ENCODE measurements around the gene SLC7A8. TPM values are rescaled to one million over a fixed set of nuclear protein-coding genes. Genes with fewer than 3 reads are reported as not detected.

Gene SLC7A8
- total and polyA plus RNA-seq, 12 donors = 6.8 to 50.9 (median 26.7) TPM

DNA sequence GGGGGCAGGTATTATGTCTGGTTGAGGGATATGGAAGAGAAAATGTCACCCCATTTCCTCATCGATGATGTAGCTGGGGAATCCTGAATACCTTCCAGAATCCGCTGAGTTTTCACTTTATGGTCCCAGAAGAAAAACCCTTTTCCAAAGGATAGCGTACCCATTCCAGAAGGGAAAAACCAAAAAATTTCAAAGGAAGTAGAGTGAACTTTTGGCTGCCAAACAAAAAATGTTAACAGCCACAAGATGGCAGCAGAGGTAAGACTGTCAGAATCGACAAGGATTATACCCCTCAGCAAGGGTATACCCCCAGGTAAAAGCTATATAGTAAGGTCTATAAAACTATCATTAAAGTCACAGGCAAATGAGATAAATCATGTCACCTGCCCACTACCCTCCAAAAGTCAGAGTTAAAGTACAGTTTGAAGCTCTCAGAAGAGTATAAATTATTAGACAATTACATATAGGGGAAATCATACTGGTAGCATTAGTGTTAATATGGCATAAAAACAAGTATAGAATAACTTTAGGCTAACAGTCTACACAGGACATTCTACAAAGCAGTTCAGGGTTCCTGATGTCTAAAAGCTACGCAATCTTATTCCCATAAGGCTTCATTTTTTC is 106.6 kb downstream of the SLC7A8 start:
- Histone ChIP-seq H3K27me3 (no peaks in the 10 kb centered on the region), H3K4me3 (no peak overlapping the region), H3K9me3 (replicated peaks in 1 of 3) (no peaks in the 10 kb centered on the region), H3K4me1 (replicated peaks in 1 of 2) (peaks cover 32 to 33% of the 10 kb centered on the region in 2 donors), H3K27ac (peak overlapping the region in 2 of 5 donors; percentile 56 to 85), H3K36me3 (replicated peaks in 1 of 2) (peaks cover 0 to 93% of the 10 kb centered on the region in 2 donors)
- DNase-seq = no peak
- TF ChIP-seq POLR2A (IDR thresholded peaks at IDR 0.05) = no peak
- peak; percentile 35 to 63 (median 53) for TF ChIP-seq CTCF (IDR thresholded peaks at IDR 0.05)
- intact Hi-C loops (cut with DNase I) = no loop called here
- 52 to 59% (median 57%) methylated on average over 5 of the region's 5 CpGs for WGBS, 4 donors

Small RNA genes within 50 kb of the gene (small RNA-seq; reads per million reads assigned to genes)
- gene AL049829.1 (0 reads per million in 2 donors), gene RNU6-1138P (0 reads per million in 2 donors)

Other genes starting within 250 kb of the SLC7A8 start
- 10 to 100 TPM; 16.8 to 72.2 (median 35.4) TPM for gene HAUS4, start 226.6 kb downstream of the SLC7A8 start, total RNA-seq
- gene HAUS4, start 226.6 kb downstream of the SLC7A8 start, polyA plus RNA-seq = 10 to 100 TPM; 11.2 to 20.4 (median 20.0) TPM
- 10 to 100 TPM in 3 of 9 donors, 1 to 10 TPM in 6; 2.0 to 12.6 (median 6.2) TPM for gene AJUBA, start 201.1 kb downstream of the SLC7A8 start, total RNA-seq
- gene AJUBA, start 201.1 kb downstream of the SLC7A8 start, polyA plus RNA-seq = 1 to 10 TPM; 1.4 to 3.6 (median 2.3) TPM
- 10 to 100 TPM in 2 of 9 donors, 1 to 10 TPM in 7; 4.0 to 12.4 (median 8.0) TPM for gene C14orf93, start 173.5 kb downstream of the SLC7A8 start, total RNA-seq
- gene C14orf93, start 173.5 kb downstream of the SLC7A8 start, polyA plus RNA-seq = 10 to 100 TPM in 1 of 3 donors, 1 to 10 TPM in 2; 2.9 to 12.5 (median 7.5) TPM
- 100 to 1,000 TPM; 114 to 377 (median 140) TPM for gene PSMB5, start 148.8 kb downstream of the SLC7A8 start, total RNA-seq
- gene PSMB5, start 148.8 kb downstream of the SLC7A8 start, polyA plus RNA-seq = 100 to 1,000 TPM in 1 of 3 donors, 10 to 100 TPM in 2; 55.4 to 175 (median 75.4) TPM
- gene PSMB11, start 141.4 kb downstream of the SLC7A8 start, total RNA-seq = under 1 TPM in 1 of 9 donors, not detected in 8; 0.17 TPM
- gene PSMB11, start 141.4 kb downstream of the SLC7A8 start, polyA plus RNA-seq = not detected
- 1 to 10 TPM; 1.9 to 5.7 (median 3.4) TPM for gene CDH24, start 126.1 kb downstream of the SLC7A8 start, total RNA-seq
- 10 to 100 TPM in 2 of 3 donors, 1 to 10 TPM in 1; 1.5 to 29.3 (median 15.3) TPM for gene CDH24, start 126.1 kb downstream of the SLC7A8 start, polyA plus RNA-seq
- 100 to 1,000 TPM in 5 of 9 donors, 10 to 100 TPM in 4; 73.1 to 203 (median 129) TPM for gene ACIN1, start 88.5 kb downstream of the SLC7A8 start, total RNA-seq
- 100 to 1,000 TPM; 116 to 431 (median 258) TPM for gene ACIN1, start 88.5 kb downstream of the SLC7A8 start, polyA plus RNA-seq
- 100 to 1,000 TPM in 1 of 9 donors, 10 to 100 TPM in 8; 23.9 to 206 (median 55.4) TPM for gene C14orf119, start 88.2 kb downstream of the SLC7A8 start, total RNA-seq
- 10 to 100 TPM; 28.0 to 52.9 (median 35.1) TPM for gene C14orf119, start 88.2 kb downstream of the SLC7A8 start, polyA plus RNA-seq
- not detected for gene CIROP, start 78.7 kb downstream of the SLC7A8 start, total RNA-seq
- not detected for gene CIROP, start 78.7 kb downstream of the SLC7A8 start, polyA plus RNA-seq
- under 1 TPM in 1 of 9 donors, not detected in 8; 0.15 TPM for gene CEBPE, start 64.4 kb downstream of the SLC7A8 start, total RNA-seq
- under 1 TPM in 2 of 3 donors, not detected in 1; 0.03 to 0.40 TPM for gene CEBPE, start 64.4 kb downstream of the SLC7A8 start, polyA plus RNA-seq
- gene RNF212B, start 54.3 kb upstream of the SLC7A8 start, total RNA-seq = not detected
- gene RNF212B, start 54.3 kb upstream of the SLC7A8 start, polyA plus RNA-seq = not detected
- gene HOMEZ, start 102.5 kb upstream of the SLC7A8 start, total RNA-seq = 10 to 100 TPM in 4 of 9 donors, 1 to 10 TPM in 5; 4.7 to 14.8 (median 9.7) TPM
- 10 to 100 TPM in 1 of 3 donors, 1 to 10 TPM in 2; 4.5 to 15.0 (median 4.8) TPM for gene HOMEZ, start 102.5 kb upstream of the SLC7A8 start, polyA plus RNA-seq
- 10 to 100 TPM in 4 of 9 donors, 1 to 10 TPM in 5; 2.2 to 16.6 (median 9.5) TPM for gene PPP1R3E, start 119.2 kb upstream of the SLC7A8 start, total RNA-seq
- 10 to 100 TPM; 16.8 to 82.8 (median 29.1) TPM for gene PPP1R3E, start 119.2 kb upstream of the SLC7A8 start, polyA plus RNA-seq
- 10 to 100 TPM; 23.8 to 51.8 (median 36.6) TPM for gene BCL2L2, start 123.2 kb upstream of the SLC7A8 start, total RNA-seq
- gene BCL2L2, start 123.2 kb upstream of the SLC7A8 start, polyA plus RNA-seq = 10 to 100 TPM; 16.8 to 54.6 (median 44.6) TPM
- gene PABPN1, start 137.8 kb upstream of the SLC7A8 start, total RNA-seq = 100 to 1,000 TPM in 4 of 9 donors, 10 to 100 TPM in 5; 18.3 to 200 (median 79.3) TPM
- gene PABPN1, start 137.8 kb upstream of the SLC7A8 start, polyA plus RNA-seq = 100 to 1,000 TPM in 2 of 3 donors, 10 to 100 TPM in 1; 97.8 to 632 (median 331) TPM
- gene SLC22A17, start 169.2 kb upstream of the SLC7A8 start, total RNA-seq = 10 to 100 TPM in 8 of 9 donors, 1 to 10 TPM in 1; 8.4 to 76.1 (median 21.4) TPM
- gene SLC22A17, start 169.2 kb upstream of the SLC7A8 start, polyA plus RNA-seq = 100 to 1,000 TPM in 1 of 3 donors, 10 to 100 TPM in 2; 14.5 to 121 (median 53.9) TPM
- 10 to 100 TPM in 1 of 9 donors, 1 to 10 TPM in 8; 2.1 to 12.9 (median 3.2) TPM for gene EFS, start 181.5 kb upstream of the SLC7A8 start, total RNA-seq
- gene EFS, start 181.5 kb upstream of the SLC7A8 start, polyA plus RNA-seq = 10 to 100 TPM in 2 of 3 donors, 1 to 10 TPM in 1; 3.7 to 49.4 (median 11.1) TPM
- gene IL25, start 189.1 kb upstream of the SLC7A8 start, total RNA-seq = not detected
- gene IL25, start 189.1 kb upstream of the SLC7A8 start, polyA plus RNA-seq = under 1 TPM in 1 of 3 donors, not detected in 2; 0.10 TPM
- 1 to 10 TPM in 1 of 9 donors, under 1 TPM in 3, not detected in 5; 0.34 to 2.5 (median 0.62) TPM for gene CMTM5, start 193.4 kb upstream of the SLC7A8 start, total RNA-seq
- 1 to 10 TPM in 2 of 3 donors, under 1 TPM in 1; 0.59 to 2.6 (median 1.9) TPM for gene CMTM5, start 193.4 kb upstream of the SLC7A8 start, polyA plus RNA-seq
- 1 to 10 TPM in 1 of 9 donors, under 1 TPM in 3, not detected in 5; under 0.01 to 1.5 (median 0.14) TPM for gene MYH6, start 224.6 kb upstream of the SLC7A8 start, total RNA-seq
- 1 to 10 TPM in 1 of 3 donors, under 1 TPM in 2; 0.27 to 5.2 (median 0.67) TPM for gene MYH6, start 224.6 kb upstream of the SLC7A8 start, polyA plus RNA-seq

All from adrenal gland (tissue), 12 donors.